HG03432 (cell line): ENCODE measurements around the gene CD48.

ENCODE experiments used
- ATAC-seq: cut with Tn5 transposase; IDR thresholded peaks from one replicate; pipeline ENCODE4 v1.9.1; 2021; ENCODE audit warnings: mild to moderate bottlenecking, moderate library complexity; ENCODE audit not compliant: unreplicated experiment

CD48 gene

GRCh38 chr1:160681066-160681890, 30.3 kb downstream of the CD48 start:
- peak; percentile 55 for ATAC-seq

GRCh38 chr1:160680399-160680798, 31.2 kb downstream of the CD48 start:
- ATAC-seq: no peak

GRCh38 chr1:160679893-160680292, 31.7 kb downstream of the CD48 start:
- ATAC-seq: no peak

- ATAC-seq: no peak
Measured at GRCh38 chr1:160676869-160677597, 34.6 kb downstream of the CD48 start.

GRCh38 chr1:160675641-160676410, 35.8 kb downstream of the CD48 start:
- ATAC-seq: peak; percentile 64

- no peak for ATAC-seq
Measured at GRCh38 chr1:160674415-160674814, 37.2 kb downstream of the CD48 start.

- ATAC-seq: no peak
Measured at GRCh38 chr1:160672789-160673695, 38.6 kb downstream of the CD48 start.

GRCh38 chr1:160671603-160672517, 39.8 kb downstream of the CD48 start:
- ATAC-seq: no peak

- no peak for ATAC-seq
Measured at GRCh38 chr1:160670701-160671100, 40.9 kb downstream of the CD48 start.

GRCh38 chr1:160669802-160670201, 41.8 kb downstream of the CD48 start:
- no peak for ATAC-seq

- no peak for ATAC-seq
Measured at GRCh38 chr1:160669276-160669675, 42.3 kb downstream of the CD48 start.

GRCh38 chr1:160667896-160668295, 43.7 kb downstream of the CD48 start:
- no peak for ATAC-seq

- ATAC-seq: no peak
Measured at GRCh38 chr1:160666079-160666442, 45.6 kb downstream of the CD48 start.

- ATAC-seq: no peak
Measured at GRCh38 chr1:160665330-160666078, 46.1 kb downstream of the CD48 start.

- ATAC-seq: peak; percentile 79
Measured at GRCh38 chr1:160664573-160665051, 47.0 kb downstream of the CD48 start.

- ATAC-seq: no peak
Measured at GRCh38 chr1:160662910-160663309, 48.7 kb downstream of the CD48 start.

GRCh38 chr1:160659566-160659965, 52.1 kb downstream of the CD48 start:
- ATAC-seq: no peak

- ATAC-seq: no peak
Measured at GRCh38 chr1:160658814-160659193, 52.8 kb downstream of the CD48 start.
